Heart left ventricle (tissue), 13 donors: Measurements from ENCODE around the gene DNAJC18.

ENCODE experiments used
- CTCF ChIP-seq, 12 donors: fragments of 200-600 bp; sonication (generic) in 4 of 12; IDR thresholded peaks; one replicate each; pipeline versions ENCODE4 v1.5.0 to v1.8.0; 2018 to 2022; ENCODE audit warnings: antibody characterized with exemption in 12 of 12, mild to moderate bottlenecking in 5 of 12
- POLR2A ChIP-seq, 2 donors: fragments of 450-650 bp; IDR thresholded peaks; one replicate each; pipeline ENCODE4 v1.6.1; 2017; ENCODE audit warnings: antibody characterized with exemption in 2 of 2, mild to moderate bottlenecking in 2 of 2, moderate library complexity in 2 of 2
- donor health status: ischemic (EF 13 %, LVEDD 7.1; RV severe dilation, severe dysfunction).
- donor health status: DM: no; HTN: yes; CAD: no.
- donor health status: DM: no; HTN: no; CAD: no.
- donor health status: ischemic (EF 25% LVEDD 6.9; RV normal size, moderate dysfunction).
- donor health status: ischemic (EF 25% LVEDD 5.7; RV mildly dilated, moderate dysfunction).
- donor health status: ischemic (EF 35%, LVEDD 5.7; RV mildly dilated, moderate dysfunction).
- donor health status: nonischemic (EF 11% LVEDD 7.7; RV severe dilation, severe dysfunction).
- donor health status: DM: yes; HTN: yes; CAD: no.
- donor health status: PGD.
- donor health status: ischemic (EF 29% LVEDD 5.4; RV normal size, mild dysfunction).
- donor health status: nonischemic (EF 23%, LVEDD 6.1; RV moderate dilation, normal function).

DNA sequence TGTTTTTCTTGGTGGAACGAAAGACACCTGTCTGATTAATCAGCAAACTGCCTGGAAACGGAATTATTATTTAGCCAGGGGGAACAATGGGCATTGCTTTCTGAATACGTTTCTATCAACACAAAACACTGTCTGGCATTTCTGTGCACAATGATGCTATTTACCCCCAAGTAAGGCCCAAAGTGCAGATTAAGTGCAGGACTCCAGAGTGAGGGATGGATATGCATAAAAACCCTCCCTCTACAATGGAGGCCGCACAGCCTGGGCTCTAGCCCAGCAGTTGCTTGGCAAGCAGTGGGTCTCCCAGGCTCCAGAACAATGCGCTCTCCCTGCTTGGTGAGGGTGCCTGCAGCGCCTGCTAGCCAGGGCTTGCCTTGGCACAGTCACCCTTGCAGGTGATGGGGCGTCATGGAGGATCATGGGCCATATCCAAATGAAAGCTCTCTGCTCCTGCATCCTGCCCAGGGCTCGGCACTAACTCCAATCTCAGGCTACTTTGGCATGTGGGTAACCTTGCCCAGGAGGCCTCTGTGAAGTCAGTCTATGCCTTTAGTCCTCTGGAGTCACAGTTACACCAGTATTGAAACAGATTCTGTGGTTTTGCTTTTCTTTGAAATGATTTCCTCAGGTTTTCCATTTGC is 24.0 kb downstream of the DNAJC18 start:
- no peak for TF ChIP-seq CTCF (IDR thresholded peaks at IDR 0.05)
- no peak for TF ChIP-seq POLR2A (IDR thresholded peaks at IDR 0.05)
